HG03520 (cell line): ENCODE measurements around the gene POLR2L.

ENCODE experiments used
- ATAC-seq: cut with Tn5 transposase; IDR thresholded peaks from one replicate; pipeline ENCODE4 v1.9.1; 2021; ENCODE audit warnings: mild to moderate bottlenecking, moderate library complexity; ENCODE audit not compliant: unreplicated experiment

Gene POLR2L

DNA sequence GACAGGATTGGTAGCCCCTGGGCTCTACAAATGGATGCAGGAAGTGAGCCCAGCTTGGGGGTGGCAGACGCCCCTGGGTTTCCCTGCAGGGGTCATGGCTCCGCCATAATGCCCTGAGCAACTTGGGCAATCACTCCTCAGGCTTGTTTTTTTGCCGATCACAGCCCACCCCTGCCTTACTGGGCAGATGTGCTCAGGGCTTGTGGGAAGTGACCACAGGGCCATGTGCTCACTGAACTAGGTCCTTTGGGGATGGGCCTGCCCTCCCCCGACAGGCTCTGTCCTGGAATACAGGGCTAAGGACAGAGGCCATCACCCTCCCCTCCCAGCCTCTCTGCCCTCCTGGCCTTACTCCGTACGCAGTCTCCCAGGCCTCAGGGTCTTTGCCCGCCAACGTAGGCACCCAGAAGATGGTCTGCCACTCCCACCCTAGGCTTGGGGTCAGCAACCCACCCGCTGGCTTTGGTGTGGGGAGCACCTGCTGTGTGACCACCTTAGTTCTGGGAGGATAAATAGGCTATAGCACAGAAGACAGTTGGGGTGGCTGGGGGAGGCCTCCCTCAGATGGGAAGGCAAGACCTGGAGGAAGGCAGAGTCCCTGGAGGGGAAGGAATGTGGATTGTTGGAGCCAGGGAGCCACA, 28.8 kb downstream of the POLR2L start:
- no peak for ATAC-seq

DNA sequence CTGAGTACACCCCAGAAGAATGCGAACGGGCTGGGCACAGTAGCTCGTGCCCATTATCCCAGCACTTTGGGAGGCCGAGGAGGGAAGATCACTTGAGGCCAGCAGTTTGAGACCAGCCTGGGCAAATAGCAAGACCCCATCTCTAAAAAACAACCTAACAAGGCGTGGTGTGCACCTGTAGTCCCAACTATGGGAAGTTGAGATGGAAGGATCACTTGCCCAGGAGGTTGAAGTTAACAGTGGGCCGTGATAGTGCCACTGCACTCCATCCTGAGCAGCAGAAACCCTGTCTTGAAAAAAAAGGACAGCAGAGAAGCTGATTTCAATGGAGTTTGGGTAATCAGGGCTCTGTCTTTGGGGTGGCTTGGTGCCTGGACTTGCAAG, 29.3 kb downstream of the POLR2L start:
- ATAC-seq = no peak

DNA sequence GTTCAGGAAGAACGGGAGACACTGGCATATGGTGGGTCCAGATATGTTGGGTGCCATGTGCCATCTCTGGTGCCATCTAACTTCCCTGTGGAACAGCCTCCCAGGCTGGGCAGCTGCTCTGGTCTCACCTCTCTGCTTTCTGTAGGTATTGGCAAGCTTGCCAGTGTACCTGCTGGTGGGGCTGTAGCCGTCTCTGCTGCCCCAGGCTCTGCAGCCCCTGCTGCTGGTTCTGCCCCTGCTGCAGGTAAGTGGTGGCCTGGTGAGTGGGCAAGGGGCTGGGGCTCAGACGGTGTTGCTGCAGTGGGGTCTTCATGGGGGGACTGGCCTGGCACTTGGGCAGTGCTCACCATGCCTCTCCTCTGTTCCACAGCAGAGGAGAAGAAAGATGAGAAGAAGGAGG, 29.9 kb downstream of the POLR2L start:
- no peak for ATAC-seq

DNA sequence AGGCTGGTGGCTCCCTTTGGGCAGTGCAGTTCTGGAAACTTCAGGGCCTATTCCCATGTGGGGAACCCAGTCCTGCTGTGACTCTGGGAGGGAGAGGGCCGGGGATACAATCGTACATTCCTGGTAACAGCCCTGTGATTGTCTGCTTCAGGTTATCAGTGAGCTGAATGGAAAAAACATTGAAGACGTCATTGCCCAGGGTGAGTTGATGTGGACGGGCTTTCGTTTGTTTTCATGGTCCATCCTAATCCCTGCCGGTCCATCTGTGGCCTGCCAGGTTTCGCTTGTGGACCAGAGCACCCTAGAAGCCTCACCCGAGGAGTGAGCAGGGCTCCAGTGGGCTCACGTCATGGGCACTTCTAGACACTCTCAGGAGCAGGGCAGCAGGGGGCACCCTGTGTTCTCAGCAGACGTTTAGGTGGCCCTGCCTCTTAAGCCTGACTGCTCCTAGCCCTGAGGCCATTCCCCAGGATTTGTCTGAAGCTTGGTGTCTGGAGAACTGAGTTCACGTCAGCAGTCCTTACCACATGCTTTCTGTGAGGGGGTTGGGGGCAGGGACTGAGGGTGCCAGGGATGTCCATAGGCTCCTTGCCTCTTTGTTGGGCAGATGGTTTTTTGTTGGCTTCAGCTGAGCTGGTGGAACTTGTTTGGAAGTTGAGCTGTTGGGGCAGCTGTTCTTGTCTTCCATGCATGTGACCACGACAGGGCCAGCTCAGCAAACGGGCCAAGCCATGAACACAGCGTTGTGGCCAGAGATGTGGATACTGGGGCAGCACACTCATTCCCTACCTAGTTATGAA, 30.7 kb downstream of the POLR2L start:
- no peak for ATAC-seq

GRCh38 chr11:810040-810567, 32.2 kb downstream of the POLR2L start:
- ATAC-seq = no peak

GRCh38 chr11:809287-810039, 32.9 kb downstream of the POLR2L start, which contains the start of gene RPLP2:
Gene RPLP2 (plus strand): TSS chr11:809967. CDS start chr11:810235, 268 bp downstream.
- peak; percentile 59 for ATAC-seq

- ATAC-seq = no peak
These were observed 33.7 kb downstream of the POLR2L start for GRCh38 chr11:808427-809286.

DNA sequence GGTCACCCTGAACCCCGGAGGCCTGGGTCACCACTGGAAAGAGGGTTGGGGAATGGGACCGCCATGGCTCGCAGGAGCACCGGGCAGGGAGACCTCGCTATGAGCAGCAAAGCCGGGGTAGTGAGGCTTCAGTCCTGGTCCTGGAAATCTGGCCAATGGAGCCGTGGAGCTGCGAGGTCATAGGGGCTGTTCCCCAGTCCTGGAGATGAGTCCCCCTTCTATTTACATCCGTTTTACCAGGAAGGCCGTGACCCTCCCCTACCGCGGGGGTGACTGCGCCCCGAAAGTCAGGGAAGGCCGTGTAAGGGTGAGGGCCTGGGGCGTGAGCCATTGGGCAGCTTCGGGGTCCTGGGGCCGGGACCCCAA, 37.7 kb downstream of the POLR2L start:
- no peak for ATAC-seq

DNA sequence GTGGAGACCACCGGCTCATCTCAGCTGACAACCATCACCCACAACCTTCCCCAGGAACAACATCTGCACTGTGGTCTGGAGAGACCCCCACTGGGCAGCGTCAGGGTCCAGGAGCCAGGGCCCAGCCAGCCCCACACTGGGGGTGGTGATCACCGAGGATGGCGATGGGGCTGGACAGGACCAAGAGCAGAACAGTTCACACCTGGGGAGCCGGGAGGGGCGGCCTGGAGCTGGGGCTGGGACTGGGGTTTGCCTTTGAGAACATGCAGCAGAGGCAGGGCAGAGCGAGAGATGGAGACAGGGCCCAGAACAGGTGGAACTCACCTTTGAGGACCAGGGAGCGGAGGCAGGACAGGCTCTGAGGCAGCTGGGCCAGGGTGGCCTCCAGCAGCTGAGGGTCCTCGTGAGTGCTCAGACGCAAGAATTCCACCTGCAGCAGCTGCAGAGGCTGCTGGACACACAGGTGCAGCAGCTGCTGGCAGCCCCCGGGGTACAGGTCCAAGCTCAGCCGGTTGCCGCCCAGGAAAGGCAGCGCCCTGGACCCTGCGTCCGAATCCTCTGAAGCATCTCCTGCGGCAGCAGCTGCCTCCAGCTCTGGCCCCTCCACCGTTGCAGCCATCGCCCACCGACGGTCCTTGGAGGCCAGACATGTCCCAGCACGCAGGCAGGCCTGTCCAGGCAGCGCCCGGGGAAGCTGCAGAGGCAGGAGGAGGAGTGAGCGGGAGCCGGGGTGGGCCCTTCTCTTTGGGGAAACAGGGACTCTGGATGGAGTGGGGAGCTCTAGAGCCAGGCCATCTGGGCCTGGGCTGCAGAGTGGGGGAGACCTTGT, 38.3 kb downstream of the POLR2L start:
- ATAC-seq = no peak

- ATAC-seq = no peak
These were observed 38.9 kb downstream of the POLR2L start for GRCh38 chr11:803467-803742.

GRCh38 chr11:802693-803466, 39.4 kb downstream of the POLR2L start:
- ATAC-seq = no peak

DNA sequence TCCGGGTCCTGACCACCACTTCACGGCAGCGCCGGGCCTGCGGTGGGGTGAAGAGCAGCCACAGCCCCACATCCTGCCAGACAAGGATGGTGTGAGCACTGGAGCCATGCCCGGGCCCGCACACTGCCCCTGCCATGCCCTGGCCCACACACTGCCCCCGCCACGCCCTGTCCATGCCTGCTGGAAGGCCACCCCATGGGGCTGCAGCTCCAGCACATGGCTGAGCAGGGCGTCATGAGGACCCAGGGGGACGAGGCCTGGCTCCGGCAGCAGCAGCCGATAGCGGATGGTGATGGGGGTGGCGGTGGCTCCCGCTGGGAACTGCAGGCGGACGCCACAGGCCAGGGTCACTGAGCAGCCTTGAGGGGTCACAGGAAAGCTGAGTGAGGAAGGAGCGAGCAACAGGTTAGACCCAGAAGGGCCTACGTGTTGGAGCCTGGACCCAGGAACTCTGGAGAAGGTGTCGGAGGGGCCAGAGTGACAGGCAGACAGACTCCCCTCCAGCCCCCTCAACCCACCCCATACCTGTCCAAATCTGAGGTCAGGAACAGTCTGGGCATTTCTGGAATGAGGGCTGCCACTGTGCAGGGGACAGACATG, 40.2 kb downstream of the POLR2L start:
- ATAC-seq = no peak

- ATAC-seq = no peak
These were observed 41.1 kb downstream of the POLR2L start for GRCh38 chr11:801097-801780.

DNA sequence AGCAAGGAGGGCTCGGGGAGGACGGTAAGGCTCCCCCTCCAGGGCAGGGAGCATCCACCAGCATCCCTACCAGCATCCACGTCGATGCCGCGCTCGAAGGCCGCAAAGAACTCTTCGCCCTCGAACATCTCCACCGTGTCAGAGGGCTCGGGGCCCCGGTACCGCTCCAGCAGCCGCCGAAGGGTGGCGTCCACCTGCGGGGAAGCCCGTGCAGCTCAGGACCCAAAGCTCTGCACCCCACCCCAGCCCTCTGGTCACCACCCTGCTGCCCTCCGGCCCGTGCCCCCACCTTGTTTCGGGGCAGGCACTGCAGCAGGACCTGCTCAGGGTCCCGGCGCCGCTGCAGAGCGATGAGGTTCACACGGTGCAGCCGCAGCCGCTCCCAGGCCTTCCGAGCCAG, 41.9 kb downstream of the POLR2L start:
- ATAC-seq = no peak

DNA sequence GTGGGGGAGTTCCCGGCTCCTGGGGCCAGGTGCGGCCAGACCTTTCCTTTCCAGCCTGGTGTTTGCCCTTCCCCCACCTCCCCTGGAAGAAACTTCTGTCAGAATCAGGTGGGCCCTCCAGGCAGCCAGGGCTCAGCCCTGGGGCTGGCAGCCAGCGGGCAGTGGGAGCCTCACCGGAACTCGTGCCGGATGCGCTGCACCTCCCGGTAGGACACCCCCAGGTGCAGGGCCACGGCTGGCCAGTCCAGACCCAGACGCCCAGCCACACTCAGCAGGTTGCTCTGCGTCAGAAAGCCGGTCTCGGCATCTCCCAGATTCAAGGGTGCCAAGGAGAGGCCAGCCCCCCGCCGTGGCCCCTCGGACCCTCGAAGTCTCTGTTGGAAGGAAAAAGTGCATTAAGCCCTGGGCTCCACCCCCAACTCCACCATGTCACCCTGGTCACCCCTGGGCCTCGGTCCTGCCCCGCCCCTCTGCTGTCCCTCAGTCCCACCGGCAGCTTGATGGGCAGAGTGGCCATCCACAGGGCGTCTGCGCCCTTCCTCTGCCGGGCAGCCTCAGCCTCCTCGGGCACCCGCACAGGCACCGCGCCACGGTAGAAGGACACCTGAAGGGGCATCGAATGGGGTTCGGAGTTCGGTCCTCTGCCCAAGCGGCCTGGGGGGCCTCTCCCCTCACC, 42.5 kb downstream of the POLR2L start:
- no peak for ATAC-seq

DNA sequence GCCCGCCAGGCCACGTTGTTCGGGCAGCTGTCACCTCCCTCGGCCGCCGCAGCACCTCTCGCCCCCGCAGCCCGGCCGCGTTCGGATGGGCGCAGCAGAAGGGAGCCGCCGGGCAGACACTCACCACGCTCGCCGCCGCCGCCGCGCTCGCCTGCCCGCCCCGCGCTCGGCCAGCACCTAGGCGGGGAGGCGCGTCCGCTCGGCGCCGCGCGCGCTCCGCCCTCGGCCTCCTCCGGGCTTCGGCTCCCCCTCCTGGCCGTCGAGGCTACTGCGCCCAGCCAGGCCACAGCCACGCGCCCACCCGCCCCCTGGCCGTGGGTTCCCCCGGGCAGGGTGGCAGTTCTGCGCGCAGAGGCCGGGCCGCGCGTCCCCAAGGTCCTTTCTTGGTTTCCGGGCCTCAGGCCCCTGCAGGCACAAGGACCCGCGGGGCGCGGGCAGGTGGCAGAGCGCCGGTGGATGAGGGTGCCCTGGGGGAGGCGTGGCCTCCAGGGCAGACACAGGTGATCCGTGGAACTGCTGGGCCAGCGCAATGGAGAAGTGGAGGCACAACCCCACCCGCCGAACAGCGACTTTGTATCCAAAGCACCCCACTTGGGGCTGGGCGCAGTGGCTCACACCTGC, 44.1 kb downstream of the POLR2L start, which contains the start of gene SLC25A22:
TSS of gene SLC25A22 (minus strand) at position 189 of the 621 bp plus-strand sequence. CDS start 3,275 bp downstream, outside the sequence.
- peak; percentile 46 for ATAC-seq
